Measurements from ENCODE around the gene TARS1.
"Not testable (repeated sequence)": the region's sequence is repeated elsewhere in the genome, so short reads cannot be mapped to it uniquely, and the experiment has no call there.

Gene TARS1

DNA sequence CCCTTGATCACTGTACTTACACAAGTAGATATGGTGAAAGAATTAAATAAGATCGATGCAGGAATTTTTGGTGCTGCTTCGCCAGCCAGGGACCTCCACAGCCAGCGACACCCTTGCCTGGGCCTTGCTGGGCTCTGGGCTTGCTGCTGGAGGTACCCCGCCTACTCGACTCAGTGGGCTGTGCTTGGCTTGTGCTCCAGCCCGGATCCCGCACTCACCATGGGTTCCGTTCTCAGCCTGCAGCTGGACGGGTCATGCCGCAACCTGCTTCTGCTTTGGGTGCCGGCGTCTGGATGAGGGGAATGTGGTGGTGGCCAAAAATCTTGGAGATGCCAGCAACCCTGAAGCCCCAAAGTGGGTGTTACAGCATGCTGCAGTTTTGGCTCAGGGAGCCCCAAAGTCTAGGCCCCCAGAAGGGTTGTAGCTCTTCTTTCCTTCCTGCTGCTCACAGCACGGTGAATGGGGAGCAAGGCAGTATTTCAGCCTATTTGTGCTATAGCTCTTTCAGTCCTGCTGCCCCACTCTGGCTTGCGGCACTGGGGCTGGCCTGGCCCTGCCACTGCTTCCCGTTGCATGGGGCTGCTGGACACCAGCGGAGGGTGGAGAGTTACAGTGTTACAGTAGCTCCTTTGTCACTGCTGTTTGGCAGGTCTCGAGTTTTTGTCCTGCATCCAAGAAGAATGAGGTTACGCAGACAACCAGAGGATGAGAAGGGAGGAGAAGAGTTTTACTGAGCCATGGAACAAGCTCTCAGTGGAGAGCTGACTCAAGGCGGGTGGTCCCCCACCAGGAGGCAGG, 48.0 kb downstream of the TARS1 start:
- no peak for DNase-seq

- no peak for DNase-seq
Observed at GRCh38 chr5:33489481-33490067, 48.8 kb downstream of the TARS1 start.

- DNase-seq = no peak
Observed at GRCh38 chr5:33490071-33490665, 49.4 kb downstream of the TARS1 start.

GRCh38 chr5:33491941-33492340, 51.2 kb downstream of the TARS1 start:
- DNase-seq = no peak

DNA sequence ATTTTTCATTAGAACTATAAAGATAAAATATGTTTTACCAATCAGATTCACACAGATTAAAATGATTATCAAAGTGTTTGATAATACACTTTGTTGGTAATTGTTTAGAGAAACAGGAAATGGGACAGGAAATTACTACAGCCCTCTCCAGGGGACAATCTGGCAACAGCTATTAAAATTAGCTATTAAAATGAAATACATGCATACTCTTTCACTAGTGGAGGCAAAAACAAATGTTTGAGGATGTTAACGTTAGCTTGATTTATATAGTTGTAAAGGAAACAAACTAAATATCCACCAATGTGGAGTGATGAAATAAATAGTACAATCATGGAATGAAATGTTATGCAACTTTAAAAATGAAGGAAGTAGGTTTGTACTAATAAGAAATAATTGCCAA, 53.7 kb downstream of the TARS1 start:
- DNase-seq = no peak

GRCh38 chr5:33501260-33501659, 60.5 kb downstream of the TARS1 start:
- DNase-seq = no peak

- DNase-seq = no peak
Observed at GRCh38 chr5:33501899-33502298, 61.1 kb downstream of the TARS1 start.

GRCh38 chr5:33504570-33504969, 63.8 kb downstream of the TARS1 start:
- DNase-seq = no peak

GRCh38 chr5:33507426-33507825, 66.7 kb downstream of the TARS1 start:
- DNase-seq = no peak

DNA sequence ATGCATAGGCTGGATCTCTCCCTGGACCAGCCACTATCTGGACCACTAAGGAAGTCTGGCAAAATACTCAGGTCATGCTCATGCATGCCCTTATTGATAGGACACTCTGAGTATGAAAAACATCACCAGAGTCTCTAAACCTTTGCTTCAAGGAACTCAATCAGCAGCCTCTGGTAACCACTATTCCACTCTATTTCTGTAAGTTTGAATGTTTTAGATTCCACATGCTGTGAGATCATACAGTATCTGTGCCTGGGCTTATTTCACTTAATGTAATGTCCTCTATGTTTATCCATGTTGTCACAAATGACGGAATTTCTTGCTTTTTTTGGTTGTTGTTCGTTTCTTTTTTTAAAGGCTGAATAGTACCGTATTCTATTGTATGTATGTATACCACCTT, 68.3 kb downstream of the TARS1 start:
- DNase-seq = no peak

- no peak for DNase-seq
Observed at GRCh38 chr5:33513462-33514185, 72.9 kb downstream of the TARS1 start.

- DNase-seq = not testable (repeated sequence)
Observed at GRCh38 chr5:33515366-33515765, 74.6 kb downstream of the TARS1 start.

DNA sequence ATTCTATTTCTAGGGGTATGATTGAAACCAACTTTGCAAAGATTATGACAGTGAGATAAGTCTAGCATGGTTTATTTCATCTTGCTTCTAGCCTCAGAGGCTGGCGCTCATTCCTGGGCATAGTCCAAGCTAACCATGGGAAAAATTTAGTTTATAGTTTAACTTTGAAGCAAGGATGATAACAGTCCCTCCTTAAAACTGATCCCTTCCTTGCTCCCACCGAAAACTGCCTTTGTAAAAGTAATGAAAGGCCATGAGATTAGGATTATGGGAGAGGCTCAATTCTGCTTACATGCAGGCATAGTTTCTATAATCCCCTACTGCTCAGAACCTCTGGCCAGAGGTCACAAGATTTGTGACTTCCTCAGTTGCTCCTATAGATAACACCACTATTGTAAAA, 75.7 kb downstream of the TARS1 start:
- DNase-seq = no peak
